NCI-H774 (cell line): ENCODE results near the gene MCF2L2.
"Not testable (repeated sequence)": the region's sequence is repeated elsewhere in the genome, so short reads cannot be mapped to it uniquely, and the experiment has no call there.

Experiments used
- DNase-seq: peaks from one replicate; lab custom pipeline; 2025; lab: John Stamatoyannopoulos, UW

MCF2L2 gene

GRCh38 chr3:183396662-183397391 is 31.6 kb downstream of the MCF2L2 start:
- no peak for DNase-seq

GRCh38 chr3:183394150-183394549 is 34.3 kb downstream of the MCF2L2 start:
- DNase-seq, result no peak

GRCh38 chr3:183393625-183394024 is 34.8 kb downstream of the MCF2L2 start:
- DNase-seq, result no peak

- no peak for DNase-seq
Observed at GRCh38 chr3:183392186-183393034, 36.0 kb downstream of the MCF2L2 start.

- no peak for DNase-seq
Observed at GRCh38 chr3:183391460-183391859, 37.0 kb downstream of the MCF2L2 start.

GRCh38 chr3:183390844-183391243 is 37.6 kb downstream of the MCF2L2 start:
- no peak for DNase-seq

- DNase-seq, result no peak
Observed at GRCh38 chr3:183388213-183388895, 40.1 kb downstream of the MCF2L2 start.

GRCh38 chr3:183387797-183388196 is 40.6 kb downstream of the MCF2L2 start:
- no peak for DNase-seq

GRCh38 chr3:183386651-183387050 is 41.8 kb downstream of the MCF2L2 start:
- DNase-seq, result no peak

- DNase-seq, result peak; percentile 78
Observed at GRCh38 chr3:183385698-183386613, 42.5 kb downstream of the MCF2L2 start.

- no peak for DNase-seq
Observed at GRCh38 chr3:183381673-183382072, 46.7 kb downstream of the MCF2L2 start.

- DNase-seq, result no peak
Observed at GRCh38 chr3:183381179-183381578, 47.2 kb downstream of the MCF2L2 start.

- DNase-seq, result peak; percentile 93
Observed at GRCh38 chr3:183378951-183379350, 49.5 kb downstream of the MCF2L2 start.

GRCh38 chr3:183378545-183378944 is 49.9 kb downstream of the MCF2L2 start:
- DNase-seq, result peak; percentile 73

- DNase-seq, result peak; percentile 98
Observed at GRCh38 chr3:183378008-183378407, 50.4 kb downstream of the MCF2L2 start.

GRCh38 chr3:183377307-183377959 is 51.0 kb downstream of the MCF2L2 start:
- DNase-seq, result peak; percentile 90

- no peak for DNase-seq
Observed at GRCh38 chr3:183375787-183376186, 52.6 kb downstream of the MCF2L2 start.

- DNase-seq, result no peak
Observed at GRCh38 chr3:183375337-183375736, 53.1 kb downstream of the MCF2L2 start.

- no peak for DNase-seq
Observed at GRCh38 chr3:183372911-183373310, 55.5 kb downstream of the MCF2L2 start.

GRCh38 chr3:183371600-183371968 is 56.8 kb downstream of the MCF2L2 start:
- DNase-seq, result not testable (repeated sequence)

GRCh38 chr3:183370391-183370790 is 58.0 kb downstream of the MCF2L2 start:
- no peak for DNase-seq
